ENCODE measurements around the gene ORC3.

- TF ChIP-seq CTCF (IDR thresholded peaks at IDR 0.05) = no peak
- TF ChIP-seq POLR2A (IDR thresholded peaks at IDR 0.05) = no peak
- no peak for TF ChIP-seq EP300 (IDR thresholded peaks at IDR 0.05)
- TF ChIP-seq POLR2AphosphoS5 (IDR thresholded peaks at IDR 0.05) = no peak
Observed at GRCh38 chr6:87655824-87656223, 65.9 kb downstream of the ORC3 start.

All from sigmoid colon (tissue), 4 donors.